ENCODE results near the gene ADAM8. TPM values are rescaled to one million over a fixed set of nuclear protein-coding genes. Genes with fewer than 3 reads are reported as not detected.
"Not testable (repeated sequence)": the region's sequence is repeated elsewhere in the genome, so short reads cannot be mapped to it uniquely, and the experiment has no call there.

The ADAM8 gene
- 153 and 157 TPM in 2 replicates for total RNA-seq

- intact Hi-C loops (cut with micrococcal nuclease): loop anchor here (1.0 to 10.0 kb wide), 2 partner anchors 102 to 132 kb away; no protein-coding TSS in a partner anchor
Observed at GRCh38 chr10:133276435-133277201, at the start of gene ADAM8. ADAM8 (minus strand) TSS chr10:133276868; CDS start chr10:133276817, 51 bp downstream.

- intact Hi-C loops (cut with micrococcal nuclease): no loop called here
Observed at GRCh38 chr10:133326223-133326551, 49.5 kb upstream of the ADAM8 start.

- intact Hi-C loops (cut with micrococcal nuclease): no loop called here
Observed at GRCh38 chr10:133325440-133326222, 49.0 kb upstream of the ADAM8 start.

- intact Hi-C loops (cut with micrococcal nuclease): no loop called here
Observed at GRCh38 chr10:133324857-133325260, 48.2 kb upstream of the ADAM8 start.

- intact Hi-C loops (cut with micrococcal nuclease): no loop called here
Observed at GRCh38 chr10:133324198-133324792, 47.6 kb upstream of the ADAM8 start.

- intact Hi-C loops (cut with micrococcal nuclease): not testable (repeated sequence)
Observed at GRCh38 chr10:133322064-133322709, 45.5 kb upstream of the ADAM8 start.

- intact Hi-C loops (cut with micrococcal nuclease): not testable (repeated sequence)
Observed at GRCh38 chr10:133320852-133321422, 44.3 kb upstream of the ADAM8 start.

- intact Hi-C loops (cut with micrococcal nuclease): loop anchor here (1.0 kb wide), 2 partner anchors 9 to 174 kb away; no protein-coding TSS in a partner anchor
Observed at GRCh38 chr10:133318494-133319127, 41.9 kb upstream of the ADAM8 start.

- intact Hi-C loops (cut with micrococcal nuclease): no loop called here
Observed at GRCh38 chr10:133316732-133317131, 40.1 kb upstream of the ADAM8 start.

- intact Hi-C loops (cut with micrococcal nuclease): no loop called here
Observed at GRCh38 chr10:133316266-133316665, 39.6 kb upstream of the ADAM8 start.

GRCh38 chr10:133315847-133316246 is 39.2 kb upstream of the ADAM8 start:
- intact Hi-C loops (cut with micrococcal nuclease): no loop called here

- intact Hi-C loops (cut with micrococcal nuclease): no loop called here
Observed at GRCh38 chr10:133314911-133315310, 38.2 kb upstream of the ADAM8 start.

GRCh38 chr10:133313192-133313591 is 36.5 kb upstream of the ADAM8 start:
- intact Hi-C loops (cut with micrococcal nuclease): no loop called here

GRCh38 chr10:133312769-133313145 is 36.1 kb upstream of the ADAM8 start:
- intact Hi-C loops (cut with micrococcal nuclease): no loop called here

- intact Hi-C loops (cut with micrococcal nuclease): no loop called here
Observed at GRCh38 chr10:133312016-133312768, 35.5 kb upstream of the ADAM8 start.

- intact Hi-C loops (cut with micrococcal nuclease): no loop called here
Observed at GRCh38 chr10:133311570-133311969, 34.9 kb upstream of the ADAM8 start.

GRCh38 chr10:133310789-133311188 is 34.1 kb upstream of the ADAM8 start:
- intact Hi-C loops (cut with micrococcal nuclease): no loop called here

- intact Hi-C loops (cut with micrococcal nuclease): no loop called here
Observed at GRCh38 chr10:133310399-133310755, 33.7 kb upstream of the ADAM8 start.

- intact Hi-C loops (cut with micrococcal nuclease): loop anchor here (1.0 to 5.0 kb wide), 7 partner anchors 8 to 1148 kb away; partner anchors contain the start of genes ECHS1 and FUOM
Observed at GRCh38 chr10:133309720-133310398, 33.2 kb upstream of the ADAM8 start.

Measured in T-helper 2 cell treated with Interferon-gamma antibody and Interleukin-4, amounts not matched to agents 100 ng/mL and 5 ng/mL, for 36 hours (primary cell).